Mucosa of descending colon (tissue), 3 donors: Measurements from ENCODE around the gene MISP. TPM values are rescaled to one million over a fixed set of nuclear protein-coding genes. Genes with fewer than 3 reads are reported as not detected.

Experiments
- ATAC-seq: fragments of 200-7000 bp; cut with Tn5 transposase; one replicate; pipeline ENCODE4 v1.9.1; 2020; ENCODE audit warnings: mild to moderate bottlenecking, moderate library complexity
- DNase-seq, 3 donors: peaks; one replicate each; pipeline ENCODE4 v3.0.0-alpha.2; 2020
- H3K36me3 ChIP-seq: fragments of 200-600 bp; one replicate; pipeline ENCODE4 v1.8.0; 2021; ENCODE audit warnings: low read depth, mild to moderate bottlenecking
- H3K4me1 ChIP-seq: fragments of 200-600 bp; one replicate; pipeline ENCODE4 v1.8.0; 2021; ENCODE audit warnings: low read depth, mild to moderate bottlenecking
- H3K4me3 ChIP-seq: fragments of 200-600 bp; one replicate; pipeline ENCODE4 v1.8.0; 2021; ENCODE audit warnings: mild to moderate bottlenecking
- H3K9me3 ChIP-seq: fragments of 200-600 bp; one replicate; pipeline ENCODE4 v1.8.0; 2021; ENCODE audit warnings: mild to moderate bottlenecking
- intact Hi-C, 2 donors: fragments of 100-400 bp; cut with DNase I in 1 of 2; cut with micrococcal nuclease in 1 of 2; formaldehyde crosslinking; loops; one replicate each; pipeline versions ENCODE4 v1.11.0 to v1.11.1; 2022; cut with DNase I, micrococcal nuclease
- total RNA-seq, 3 donors: library from RNA; stranded (reverse); fragmentation: NEBNext Ultra II Directional in 2 of 3; extraction: Animal tissue kit (Norgen Biotek cat#: 25700) in 2 of 3; gene quantifications; one replicate each; pipeline versions ENCODE4 v1.2.1 to v1.2.4, GENCODE V29; 2021 to 2023
- TF ChIP-seq, protein P1 (sequence below): fragments of 200-600 bp; IDR thresholded peaks from one replicate; pipeline ENCODE4 v1.8.0; 2022; ENCODE audit warnings: antibody characterized with exemption, mild to moderate bottlenecking
- donor health status: DM: no; HTN: no; CAD: no; lungs with moderate emphysema.
- donor health status: DM: no; HTN: no; CAD: no.
- donor health status: DM: no; HTN: yes; CAD: no.

Gene MISP
- total RNA-seq, 3 donors from 2014 or later, result 184 to 443 (median 361) TPM

DNA sequence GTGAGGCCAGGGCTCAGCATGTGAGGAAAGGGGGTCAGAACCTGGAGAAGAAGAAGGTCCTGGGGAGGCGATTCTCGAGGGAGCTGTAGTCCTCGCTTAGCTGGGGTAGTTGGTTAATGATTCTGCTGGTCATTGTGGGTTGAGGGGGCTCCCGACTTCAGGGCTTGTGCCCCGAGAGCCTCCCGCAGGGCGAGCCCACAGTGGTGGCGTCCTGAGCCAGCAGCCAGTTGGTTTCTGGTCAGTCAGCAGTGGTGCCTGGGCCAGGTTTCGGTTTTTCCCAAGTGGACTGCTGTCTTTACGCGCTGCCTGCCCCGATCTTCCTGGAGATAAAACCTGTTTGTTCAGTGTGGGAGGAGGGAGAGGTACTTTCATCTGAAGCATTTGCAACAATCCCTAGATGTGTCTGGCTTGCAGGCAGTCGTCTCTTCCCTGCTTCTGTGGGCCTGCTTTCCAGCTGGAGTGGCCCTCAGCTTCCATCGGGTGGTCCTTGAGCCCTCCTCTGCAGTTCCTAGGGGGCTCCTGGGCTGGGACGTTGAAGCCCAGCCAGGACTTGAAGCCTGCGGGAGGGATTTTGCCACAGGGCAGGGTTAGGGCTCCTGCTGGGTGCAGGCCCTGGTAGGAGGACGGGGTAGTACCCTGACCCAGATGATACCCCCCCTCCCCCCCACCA is 49.6 kb downstream of the MISP start:
- Histone ChIP-seq H3K36me3 (peaks cover 18% of the 10 kb centered on the region), H3K9me3 (no peaks in the 10 kb centered on the region), H3K4me1 (peaks cover 48% of the 10 kb centered on the region), H3K4me3 (no peak overlapping the region)
- peak; percentile 56 to 68 (median 64) for DNase-seq
- peak; percentile 1 for ATAC-seq
- TF ChIP-seq, protein P1, sequence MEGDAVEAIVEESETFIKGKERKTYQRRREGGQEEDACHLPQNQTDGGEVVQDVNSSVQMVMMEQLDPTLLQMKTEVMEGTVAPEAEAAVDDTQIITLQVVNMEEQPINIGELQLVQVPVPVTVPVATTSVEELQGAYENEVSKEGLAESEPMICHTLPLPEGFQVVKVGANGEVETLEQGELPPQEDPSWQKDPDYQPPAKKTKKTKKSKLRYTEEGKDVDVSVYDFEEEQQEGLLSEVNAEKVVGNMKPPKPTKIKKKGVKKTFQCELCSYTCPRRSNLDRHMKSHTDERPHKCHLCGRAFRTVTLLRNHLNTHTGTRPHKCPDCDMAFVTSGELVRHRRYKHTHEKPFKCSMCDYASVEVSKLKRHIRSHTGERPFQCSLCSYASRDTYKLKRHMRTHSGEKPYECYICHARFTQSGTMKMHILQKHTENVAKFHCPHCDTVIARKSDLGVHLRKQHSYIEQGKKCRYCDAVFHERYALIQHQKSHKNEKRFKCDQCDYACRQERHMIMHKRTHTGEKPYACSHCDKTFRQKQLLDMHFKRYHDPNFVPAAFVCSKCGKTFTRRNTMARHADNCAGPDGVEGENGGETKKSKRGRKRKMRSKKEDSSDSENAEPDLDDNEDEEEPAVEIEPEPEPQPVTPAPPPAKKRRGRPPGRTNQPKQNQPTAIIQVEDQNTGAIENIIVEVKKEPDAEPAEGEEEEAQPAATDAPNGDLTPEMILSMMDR, result no peak
- intact Hi-C loops, result no loop called here

DNA sequence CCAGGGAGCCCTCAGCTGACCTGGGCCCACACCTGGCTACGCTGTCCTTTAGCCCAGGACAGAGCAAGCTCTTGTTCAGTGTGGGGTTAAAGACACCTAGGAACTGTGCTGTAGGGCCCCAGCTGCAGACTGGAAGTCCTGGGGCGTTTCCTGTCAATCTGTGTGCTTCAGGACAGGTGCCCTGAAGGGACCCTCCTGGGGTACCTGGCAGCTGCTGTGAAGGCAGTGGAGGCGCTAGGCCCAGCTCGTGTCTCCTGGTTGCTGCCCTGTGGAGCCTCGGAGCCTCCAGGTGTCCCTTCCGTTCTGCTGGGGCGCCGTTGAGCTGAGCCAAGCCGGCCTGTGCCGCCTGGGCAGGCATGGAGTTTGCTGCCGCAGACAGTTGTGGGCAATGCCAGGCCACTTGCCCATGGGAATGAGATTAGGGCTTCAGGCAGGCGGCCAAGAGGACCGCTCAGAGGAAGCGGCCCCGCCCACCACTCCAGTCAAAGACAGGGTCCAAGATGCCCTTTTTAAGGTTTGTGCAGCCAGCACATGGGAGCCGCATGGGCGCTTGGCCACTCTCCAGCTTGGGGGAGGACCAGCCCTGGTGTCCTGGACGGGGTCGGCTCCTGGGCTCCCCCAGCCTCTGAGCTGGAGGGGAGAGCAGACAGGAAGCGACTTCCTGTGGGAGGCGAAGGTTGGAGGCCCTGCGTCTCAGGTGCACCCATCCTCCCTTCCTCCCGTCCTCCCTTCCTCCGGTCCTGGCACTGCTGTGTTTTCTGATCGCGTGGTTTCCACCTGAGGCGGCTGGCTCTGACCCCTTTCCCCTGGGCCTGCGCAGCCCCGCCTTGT is 50.3 kb downstream of the MISP start:
- Histone ChIP-seq H3K4me1 (peaks cover 41% of the 10 kb centered on the region), H3K4me3 (no peak overlapping the region), H3K36me3 (peaks cover 25% of the 10 kb centered on the region), H3K9me3 (no peaks in the 10 kb centered on the region)
- ATAC-seq (no peak), DNase-seq (peak; percentile 60 to 74 (median 60))
- TF ChIP-seq, protein P1, result no peak
- intact Hi-C loops, result no loop called here

DNA sequence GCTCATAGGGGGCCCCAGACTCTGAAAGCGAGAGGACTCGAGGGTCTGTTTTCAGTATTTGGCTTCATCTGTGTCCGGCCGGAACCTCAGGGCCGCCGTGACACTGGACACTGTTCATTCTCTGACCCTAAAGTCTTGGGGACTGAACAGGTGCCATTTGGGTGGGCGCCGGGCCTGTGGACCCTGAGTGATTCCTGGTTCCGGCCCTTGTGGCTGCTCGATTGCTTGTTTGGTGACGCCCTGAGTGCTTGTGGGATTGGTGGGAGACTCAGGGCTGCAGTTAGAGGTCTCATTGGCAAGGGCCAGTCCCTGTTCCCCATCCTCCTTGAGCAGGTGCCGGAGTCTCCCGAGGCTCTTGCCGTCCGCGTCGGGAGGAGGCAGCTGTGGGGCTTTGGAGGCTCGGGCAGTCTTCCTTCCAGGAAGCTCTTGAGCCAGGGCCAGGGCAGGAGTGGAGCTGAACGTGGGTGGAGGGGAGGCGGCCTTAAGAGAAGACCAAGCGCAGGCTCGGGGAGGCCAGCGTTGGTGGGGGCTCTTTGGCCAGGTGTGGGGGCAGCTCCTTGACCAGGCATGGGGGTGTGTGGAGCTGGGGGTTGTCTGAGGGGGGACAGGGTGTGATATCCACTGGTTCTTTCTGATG is 51.1 kb downstream of the MISP start:
- DNase-seq (peak in 1 of 3 donors; percentile 35), ATAC-seq (no peak)
- intact Hi-C loops, result no loop called here
- Histone ChIP-seq H3K4me3 (no peak overlapping the region), H3K9me3 (no peaks in the 10 kb centered on the region), H3K36me3 (peaks cover 30% of the 10 kb centered on the region), H3K4me1 (peaks cover 39% of the 10 kb centered on the region)
- TF ChIP-seq, protein P1, result no peak

DNA sequence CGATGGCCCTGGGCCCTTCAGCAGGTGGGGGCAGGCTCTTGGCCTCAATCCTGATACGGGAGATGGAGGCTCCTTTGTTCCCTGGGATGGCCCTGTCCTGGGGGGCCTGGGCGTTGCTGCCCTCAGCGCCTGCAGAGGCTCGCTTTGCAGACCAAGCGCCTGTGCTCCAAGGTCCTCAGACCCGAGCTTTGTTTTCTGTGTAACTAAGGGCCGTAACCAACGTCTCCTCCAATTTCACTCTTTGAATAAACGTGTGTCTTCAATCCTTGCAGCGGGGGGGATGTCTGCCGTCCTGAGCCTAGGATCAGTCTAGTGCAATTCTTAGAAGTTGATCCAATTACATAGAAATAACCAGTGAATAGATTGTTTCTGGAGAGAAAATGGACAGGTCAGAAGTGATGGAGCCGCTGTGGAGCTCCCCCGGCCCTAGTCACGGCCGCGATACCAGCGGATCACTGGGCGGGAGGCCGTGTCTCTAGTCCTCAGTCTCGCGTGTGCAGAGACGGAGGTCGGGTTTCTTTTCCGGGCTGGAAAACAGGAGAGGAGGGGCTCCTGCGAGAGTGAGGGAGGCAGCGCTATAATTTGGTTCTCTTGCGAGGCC is 51.7 kb downstream of the MISP start:
- no peak for ATAC-seq
- Histone ChIP-seq H3K36me3 (peaks cover 33% of the 10 kb centered on the region), H3K9me3 (no peaks in the 10 kb centered on the region), H3K4me3 (no peak overlapping the region), H3K4me1 (peaks cover 39% of the 10 kb centered on the region)
- intact Hi-C loops, result no loop called here
- DNase-seq, result no peak
- TF ChIP-seq, protein P1, result no peak

DNA sequence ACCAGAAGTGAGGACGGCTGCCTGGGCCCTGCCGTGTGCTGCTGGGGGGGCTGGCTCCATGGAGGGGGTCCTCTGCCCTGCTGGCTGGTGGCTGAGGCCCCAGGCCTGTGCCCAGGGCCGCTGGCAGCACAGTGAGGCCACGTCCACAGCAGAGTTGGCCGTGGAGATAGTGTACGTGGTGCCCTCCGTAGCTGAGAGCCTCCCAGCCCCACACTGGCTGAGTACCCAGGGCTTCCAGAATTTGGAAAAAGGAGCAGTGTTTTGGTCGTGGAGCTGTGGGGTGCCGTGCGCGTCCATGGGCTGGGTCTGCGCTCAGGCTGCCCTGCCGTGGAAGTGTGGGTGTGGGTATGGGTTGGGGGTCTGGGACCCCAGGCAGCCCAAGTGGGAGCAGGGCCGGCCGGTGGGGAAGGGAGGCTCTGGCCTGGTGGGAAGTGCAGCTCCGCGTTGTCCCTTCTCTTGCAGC is 52.2 kb downstream of the MISP start:
- DNase-seq, result no peak
- TF ChIP-seq, protein P1, result no peak
- peaks cover 39% of the 10 kb centered on the region for H3K36me3 ChIP-seq
- intact Hi-C loops, result no loop called here
- no peak overlapping the region for H3K4me3 ChIP-seq
- H3K4me1 ChIP-seq, result peaks cover 39% of the 10 kb centered on the region
- no peaks in the 10 kb centered on the region for H3K9me3 ChIP-seq
- ATAC-seq, result no peak
